CD14-positive monocyte (primary cell): ENCODE data around the gene GRIN3A. TPM values are rescaled to one million over a fixed set of nuclear protein-coding genes. Genes with fewer than 3 reads are reported as not detected.

Source experiments
- DNase-seq, 3 donors: peaks; one replicate each; pipeline ENCODE4 v3.0.0-alpha.2; 2011 to 2022
- H2AFZ ChIP-seq: 2 replicates; pipeline ENCODE4 v1.6.0; 2012; ENCODE audit warnings: mild to moderate bottlenecking, low read depth, low read length, inconsistent platforms; ENCODE audit not compliant: insufficient read depth, poor library complexity, severe bottlenecking
- H3K27ac ChIP-seq, 2 donors: 1 replicate in 1 of 2; 2 replicates in 1 of 2; pipeline ENCODE4 v1.5.1; 2012 to 2013; ENCODE audit warnings: low read length in 2 of 2, control low read depth in 1 of 2, inconsistent platforms in 1 of 2, low read depth in 1 of 2, mild to moderate bottlenecking in 1 of 2
- H3K27me3 ChIP-seq, 2 donors: one replicate each; pipeline versions ENCODE4 v1.6.0 to v1.6.1; 2011 to 2013; ENCODE audit warnings: low read length in 2 of 2; ENCODE audit not compliant: control insufficient read depth in 2 of 2, insufficient read depth in 2 of 2
- H3K36me3 ChIP-seq, 2 donors: replicated peaks in 1 of 2; 1 replicate in 1 of 2; 2 replicates in 1 of 2; pipeline versions ENCODE4 v1.5.1 to v1.6.1; 2012 to 2013; ENCODE audit warnings: low read length in 2 of 2, control low read depth in 1 of 2, inconsistent platforms in 1 of 2, mild to moderate bottlenecking in 1 of 2; ENCODE audit not compliant: insufficient read depth in 2 of 2, control insufficient read depth in 1 of 2
- H3K4me1 ChIP-seq, 2 donors: 1 replicate in 1 of 2; 2 replicates in 1 of 2; pipeline versions ENCODE4 v1.5.1 to v1.6.1; 2012 to 2013; ENCODE audit warnings: low read length in 2 of 2, control low read depth in 1 of 2, inconsistent platforms in 1 of 2, mild to moderate bottlenecking in 1 of 2, moderate library complexity in 1 of 2; ENCODE audit not compliant: insufficient read depth in 2 of 2, control insufficient read depth in 1 of 2
- H3K4me2 ChIP-seq: replicated peaks from 2 replicates; pipeline ENCODE3; 2012; ENCODE audit warnings: low read length, moderate library complexity, mild to moderate bottlenecking; ENCODE audit not compliant: poor library complexity, severe bottlenecking; ENCODE audit errors: extremely low read depth
- H3K4me3 ChIP-seq, 3 experiments: fragments of 200-600 bp in 1 of 3; sonication (generic) in 1 of 3; replicated peaks in 1 of 3; 1 replicate in 2 of 3; 2 replicates in 1 of 3; pipeline ENCODE4 v1.5.1; 2011 to 2013; ENCODE audit warnings: low read length in 3 of 3, mild to moderate bottlenecking in 3 of 3, control low read depth in 2 of 3, low read depth in 2 of 3, inconsistent platforms in 1 of 3, moderate library complexity in 1 of 3
- H3K79me2 ChIP-seq: 2 replicates; pipeline ENCODE4 v1.6.0; 2012; ENCODE audit warnings: mild to moderate bottlenecking, control low read depth, inconsistent platforms, low read length, moderate library complexity; ENCODE audit not compliant: insufficient read depth
- H3K9ac ChIP-seq: 2 replicates; pipeline ENCODE4 v1.6.0; 2017; ENCODE audit warnings: low read length, mild to moderate bottlenecking; ENCODE audit not compliant: insufficient read depth, poor library complexity, severe bottlenecking
- H3K9me3 ChIP-seq, 2 donors: replicated peaks in 1 of 2; 1 replicate in 1 of 2; 2 replicates in 1 of 2; pipeline versions ENCODE4 v1.5.1 to v1.6.1; 2012 to 2013; ENCODE audit warnings: low read length in 2 of 2, control low read depth in 1 of 2; ENCODE audit not compliant: control insufficient read depth in 1 of 2, insufficient read depth in 1 of 2
- H4K20me1 ChIP-seq: 2 replicates; pipeline ENCODE4 v1.6.0; 2012; ENCODE audit warnings: mild to moderate bottlenecking, low read length, control low read depth, moderate library complexity; ENCODE audit not compliant: insufficient read depth
- H3K27ac Mint-ChIP-seq, 7 donors: one replicate each; pipeline ENCODE4 v1.8.0; 2020; ENCODE audit warnings: mild to moderate bottlenecking in 7 of 7, mixed read lengths in 7 of 7, moderate library complexity in 6 of 7, inconsistent platforms in 2 of 7
- H3K27me3 Mint-ChIP-seq, 3 donors: one replicate each; pipeline ENCODE4 v1.8.0; 2021 to 2022; ENCODE audit warnings: low read depth in 3 of 3, mild to moderate bottlenecking in 3 of 3, mixed read lengths in 3 of 3, moderate library complexity in 3 of 3, inconsistent platforms in 1 of 3
- H3K36me3 Mint-ChIP-seq, 2 donors: one replicate each; pipeline ENCODE4 v1.8.0; 2020; ENCODE audit warnings: mixed read lengths in 2 of 2, inconsistent platforms in 1 of 2, mild to moderate bottlenecking in 1 of 2
- H3K4me1 Mint-ChIP-seq: one replicate; pipeline ENCODE4 v1.8.0; 2020; ENCODE audit warnings: mild to moderate bottlenecking, mixed read lengths
- H3K4me3 Mint-ChIP-seq, 2 donors: one replicate each; pipeline ENCODE4 v1.8.0; 2020; ENCODE audit warnings: mild to moderate bottlenecking in 2 of 2, mixed read lengths in 2 of 2, moderate library complexity in 1 of 2
- H3K9me3 Mint-ChIP-seq, 7 donors: one replicate each; pipeline ENCODE4 v1.8.0; 2020 to 2022; ENCODE audit warnings: mixed read lengths in 7 of 7, mild to moderate bottlenecking in 6 of 7, moderate library complexity in 6 of 7, inconsistent platforms in 2 of 7
- CTCF ChIP-seq: fragments of 200-600 bp; IDR thresholded peaks from one replicate; pipeline ENCODE4 v1.8.0; 2022; ENCODE audit warnings: antibody characterized with exemption, mild to moderate bottlenecking
- WGBS: methylation state at CpG from one replicate; pipeline ENCODE4 v1.1.5; 2013; ENCODE audit warnings: missing lambda C conversion rate; ENCODE audit not compliant: insufficient coverage; 5-methylcytosine and 5-hydroxymethylcytosine counted together
- intact Hi-C, 2 donors: fragments of 100-400 bp; cut with micrococcal nuclease; formaldehyde crosslinking; loops; one replicate each; pipeline versions ENCODE4 v1.15.0 to v1.15.1; 2023
- polyA plus RNA-seq, 3 donors: library from polyadenylated mRNA; depleted of rRNA in 1 of 3; unstranded in 2 of 3; stranded (reverse) in 1 of 3; fragments of 300-500 nt in 2 of 3; fragments of >200 nt in 1 of 3; fragmentation: Illumina TruSeq in 2 of 3; gene quantifications; 1 replicate in 2 of 3; 2 replicates in 1 of 3; pipeline ENCODE4 v1.2.3, GENCODE V29; 2012 to 2021

Gene GRIN3A
- polyA plus RNA-seq, 3 donors = 0.11 to 0.39 (median 0.16) TPM

- no peaks in the 10 kb centered on the region for H3K36me3 ChIP-seq
- H4K20me1 ChIP-seq = no peaks in the 10 kb centered on the region
- Mint-ChIP-seq H3K4me3 (no peak overlapping the region), H3K27ac (no peak overlapping the region), H3K36me3 (no peaks in the 10 kb centered on the region), H3K27me3 (no peaks in the 10 kb centered on the region), H3K9me3 (peaks cover 0 to 2% (median 0%) of the 10 kb centered on the region in 7 donors), H3K4me1 (no peaks in the 10 kb centered on the region)
- no peaks in the 10 kb centered on the region for H3K79me2 ChIP-seq
- no peaks in the 10 kb centered on the region for H3K4me1 ChIP-seq
- no peak overlapping the region for H3K4me2 ChIP-seq
- TF ChIP-seq CTCF = no peak
- no peaks in the 10 kb centered on the region for H3K27me3 ChIP-seq
- no peak overlapping the region for H3K27ac ChIP-seq
- DNase-seq = no peak
- no peaks in the 10 kb centered on the region for H3K9me3 ChIP-seq
- H3K9ac ChIP-seq = no peak overlapping the region
- no peak overlapping the region for H3K4me3 ChIP-seq
- 89% methylated on average over 3 of the region's 4 CpGs for WGBS
- intact Hi-C loops = no loop called here
- H2AFZ ChIP-seq = no peak overlapping the region
Measured at GRCh38 chr9:101778332-101778731, 39.9 kb upstream of the GRIN3A start.

GRCh38 chr9:101764472-101764871, 26.0 kb upstream of the GRIN3A start:
- Histone ChIP-seq H4K20me1 (no peaks in the 10 kb centered on the region), H3K27me3 (no peaks in the 10 kb centered on the region), H3K9ac (no peak overlapping the region), H3K4me3 (no peak overlapping the region), H3K9me3 (no peaks in the 10 kb centered on the region), H3K27ac (no peak overlapping the region), H3K79me2 (no peaks in the 10 kb centered on the region), H3K4me2 (no peak overlapping the region), H2AFZ (no peak overlapping the region), H3K4me1 (no peaks in the 10 kb centered on the region), H3K36me3 (no peaks in the 10 kb centered on the region)
- intact Hi-C loops = no loop called here
- Mint-ChIP-seq H3K36me3 (no peaks in the 10 kb centered on the region), H3K9me3 (no peaks in the 10 kb centered on the region), H3K27me3 (peaks cover 0 to 2% (median 2%) of the 10 kb centered on the region in 3 donors), H3K4me3 (no peak overlapping the region), H3K4me1 (no peaks in the 10 kb centered on the region), H3K27ac (no peak overlapping the region)
- DNase-seq = no peak
- TF ChIP-seq CTCF = no peak
- no CpG with 5 or more reads among the region's 3 CpGs for WGBS
